MV-4-11 (cell line): ENCODE results near the gene SSH2.

Source experiments
- DNase-seq: peaks from one replicate; lab custom pipeline; 2025; lab: John Stamatoyannopoulos, UW

SSH2 gene

DNA sequence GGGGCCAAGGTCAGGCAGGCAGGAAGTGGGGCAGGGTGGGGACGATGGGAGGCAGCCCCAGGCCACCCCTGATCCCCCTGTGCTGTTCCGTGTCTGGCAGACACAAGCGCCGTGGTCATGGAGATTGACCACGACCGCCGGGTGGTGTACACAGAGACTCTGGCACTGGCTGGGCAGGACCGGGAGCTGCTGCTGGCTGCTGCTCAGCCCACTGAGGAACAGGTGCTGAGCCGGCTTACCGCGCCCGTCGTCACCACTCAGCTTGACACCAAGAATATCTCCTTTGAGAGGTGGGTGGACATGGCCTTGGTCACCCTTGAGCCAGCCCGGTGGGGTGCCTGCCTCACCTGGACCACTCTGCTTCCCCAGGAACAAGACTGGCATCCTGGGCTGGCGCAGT is 321.0 kb downstream of the SSH2 start:
- no peak for DNase-seq

GRCh38 chr17:29607557-29608195 is 322.4 kb downstream of the SSH2 start:
- DNase-seq: no peak

- DNase-seq: no peak
Measured at GRCh38 chr17:29603109-29603674, 326.8 kb downstream of the SSH2 start.

- no peak for DNase-seq
Measured at GRCh38 chr17:29597361-29598172, 332.5 kb downstream of the SSH2 start.

- no peak for DNase-seq
Measured at GRCh38 chr17:29596811-29597210, 333.2 kb downstream of the SSH2 start.

- no peak for DNase-seq
Measured at GRCh38 chr17:29595943-29596774, 333.9 kb downstream of the SSH2 start.

- DNase-seq: no peak
Measured at GRCh38 chr17:29595107-29595942, 334.7 kb downstream of the SSH2 start.

DNA sequence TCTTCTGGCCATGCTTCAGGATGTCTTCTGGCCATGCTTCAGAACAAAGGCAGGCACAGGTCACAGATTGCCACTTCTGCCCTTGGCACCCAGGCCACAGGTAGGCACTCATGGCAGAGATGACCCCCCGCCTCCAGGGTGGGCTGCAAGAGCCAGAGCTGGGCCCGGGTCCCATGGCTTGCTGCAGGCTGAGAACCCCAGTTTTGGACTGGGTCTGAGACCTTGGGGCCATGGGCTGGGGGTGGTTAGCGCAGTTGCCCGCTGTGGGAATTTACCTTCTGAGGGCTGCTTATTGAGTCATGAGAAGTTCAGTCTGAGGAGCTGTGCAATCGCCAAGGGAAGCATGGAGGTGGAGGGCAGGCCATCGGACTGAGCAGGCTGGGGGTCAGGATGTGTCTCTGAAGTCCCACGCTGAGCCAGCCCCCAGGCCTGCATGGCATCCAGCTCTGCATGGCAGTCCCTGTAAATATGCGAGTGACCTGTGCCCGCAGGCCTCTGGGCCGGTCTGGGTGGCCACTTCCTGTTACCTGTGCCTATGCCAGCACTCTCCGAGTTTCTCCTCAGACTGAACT is 335.4 kb downstream of the SSH2 start:
- no peak for DNase-seq

- DNase-seq: peak; percentile 22
Measured at GRCh38 chr17:29593591-29594518, 336.2 kb downstream of the SSH2 start.

DNA sequence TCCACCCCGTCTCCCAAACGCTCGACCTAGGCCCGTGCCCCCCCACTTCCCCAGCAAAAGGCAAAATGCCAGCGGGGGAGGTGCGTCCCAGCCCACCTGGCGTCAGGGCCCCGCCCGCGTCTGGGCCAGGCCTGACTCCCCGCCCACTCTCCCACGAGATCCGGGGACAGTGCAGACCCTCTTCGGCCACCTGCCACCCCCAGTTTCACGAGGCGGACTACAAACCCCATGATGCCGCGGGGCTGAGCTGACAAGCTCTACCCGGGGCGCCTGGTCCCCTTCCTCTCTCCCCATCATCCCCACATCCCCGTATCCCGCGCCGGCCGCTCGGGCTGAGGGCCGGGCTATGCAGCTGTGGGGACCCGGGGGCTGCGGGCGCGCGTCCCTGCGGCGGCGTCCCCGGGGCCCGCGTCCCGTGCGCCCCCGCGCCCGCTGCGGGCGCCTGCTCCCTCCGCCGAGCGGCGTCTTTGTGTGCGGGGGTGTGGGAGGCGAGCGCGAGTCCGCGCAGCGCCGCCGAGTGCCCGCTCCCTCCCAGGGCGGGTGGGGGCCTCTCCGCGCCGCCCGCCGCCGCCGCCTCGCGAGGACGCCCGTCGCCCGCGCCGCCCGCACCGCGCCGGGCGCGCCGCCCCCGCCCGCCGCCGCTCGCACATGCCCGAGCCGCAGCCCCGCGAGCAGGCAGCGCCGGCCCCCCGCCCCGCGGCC is 337.0 kb downstream of the SSH2 start, which contains the start of gene ANKRD13B:
Gene ANKRD13B, plus strand, starts transcription at position 283 of the 702 bp plus-strand sequence. CDS start 490 bp downstream, outside the sequence.
- no peak for DNase-seq

DNA sequence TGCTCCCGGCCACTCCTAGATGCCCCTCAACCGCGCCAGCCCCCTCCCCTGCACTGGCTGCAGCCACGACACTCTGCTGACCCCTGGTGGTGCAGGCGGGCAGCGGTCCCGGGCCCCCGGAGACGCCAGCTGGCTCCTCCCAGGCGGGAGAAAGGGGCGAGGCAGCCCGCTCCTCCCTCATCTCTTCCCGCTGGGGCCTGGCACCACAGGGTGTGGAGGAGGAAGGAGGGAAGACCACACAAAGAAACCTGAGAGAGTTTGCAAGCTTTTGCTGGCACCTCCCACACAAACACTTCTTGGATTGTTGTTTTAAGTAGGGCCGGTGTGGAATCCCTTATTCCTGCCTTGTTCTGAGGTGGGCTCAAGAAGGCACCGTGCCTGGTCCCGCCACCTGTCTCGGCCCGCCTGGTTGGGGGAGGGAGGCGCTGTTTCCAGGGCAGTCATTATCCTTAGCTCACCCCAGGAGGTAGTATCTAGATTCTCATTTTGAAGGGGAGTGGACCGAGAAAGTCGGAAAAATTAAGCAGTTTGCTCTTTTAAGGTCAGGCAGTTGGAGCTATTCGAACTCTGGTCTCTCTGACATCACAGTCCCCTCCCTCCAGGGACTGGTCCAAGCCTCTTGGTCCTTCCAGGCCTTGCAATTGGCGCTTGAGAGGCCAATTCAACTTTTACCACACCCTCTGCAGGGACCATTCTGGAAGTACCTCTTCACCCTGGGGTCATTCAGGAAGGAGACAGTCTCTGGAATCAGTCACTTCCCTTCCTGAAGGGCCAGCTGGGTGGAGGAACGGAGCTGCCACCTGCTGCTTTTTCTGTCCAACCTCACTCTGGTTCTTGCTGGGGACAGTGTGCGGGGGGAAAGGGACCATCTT is 338.1 kb downstream of the SSH2 start:
- peak; percentile 72 for DNase-seq

DNA sequence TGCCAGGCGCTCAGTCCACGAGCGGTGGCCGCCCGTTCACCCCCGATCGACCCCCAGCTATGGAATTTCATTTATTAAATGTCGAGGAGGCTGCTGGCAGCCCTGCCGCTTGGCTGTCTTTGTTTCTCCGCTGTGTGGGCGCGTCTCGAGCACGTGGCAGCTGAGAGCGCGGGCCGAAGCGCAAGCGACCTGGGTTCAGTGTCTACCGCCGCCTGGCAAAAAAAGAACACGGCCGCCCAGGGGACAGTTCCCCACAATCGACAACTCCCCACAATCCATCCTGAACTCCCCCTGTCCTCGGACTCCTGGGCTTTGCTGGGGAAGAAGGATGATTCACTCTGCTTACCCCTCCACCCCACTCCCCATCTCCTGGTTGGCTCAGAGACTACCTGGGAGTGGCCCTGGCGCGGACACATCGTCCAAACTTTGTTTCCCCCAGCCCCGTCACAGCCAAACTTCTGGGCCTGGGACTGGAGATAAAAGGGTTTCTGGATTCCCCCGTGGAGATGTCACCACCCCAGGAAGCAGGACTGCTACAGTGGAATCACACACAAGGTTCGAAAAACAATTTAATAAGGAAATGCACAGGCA is 338.8 kb downstream of the SSH2 start:
- DNase-seq: no peak

DNA sequence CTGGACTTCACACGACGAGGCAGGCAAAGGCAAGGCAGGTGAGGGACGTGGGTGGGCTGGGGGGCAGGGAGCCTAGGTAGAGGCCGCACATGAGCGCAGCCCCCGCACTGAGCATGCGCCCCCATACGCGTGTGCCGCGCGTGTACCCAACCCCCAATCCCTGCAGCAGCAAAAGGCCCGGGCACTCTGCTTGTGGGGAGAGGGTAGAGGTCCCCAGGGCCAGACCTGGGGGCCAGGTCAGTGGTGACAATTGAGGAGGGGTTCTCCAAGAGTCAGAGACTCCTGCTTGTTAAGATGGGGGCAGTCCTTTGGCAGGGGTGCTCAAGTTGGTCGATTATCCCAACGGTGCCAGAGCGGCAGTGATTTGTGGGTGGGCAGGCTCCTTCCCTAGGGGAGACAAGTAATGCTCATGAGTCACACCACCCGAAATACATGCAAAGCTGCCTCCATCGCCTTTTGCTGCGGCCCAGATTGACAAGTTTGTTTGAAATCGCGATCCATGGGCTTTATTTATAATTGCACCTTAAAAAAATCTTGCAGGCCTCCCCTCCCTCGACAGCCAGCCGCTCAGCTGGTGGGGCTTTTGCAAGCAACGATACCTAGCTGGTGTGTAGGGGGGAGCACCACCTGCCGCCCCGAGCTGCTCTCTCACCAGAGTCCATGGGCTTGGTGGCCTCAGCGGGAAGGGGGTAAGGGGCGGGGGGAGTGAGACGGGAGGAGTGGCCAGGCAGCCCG is 339.4 kb downstream of the SSH2 start:
- no peak for DNase-seq

GRCh38 chr17:29589524-29590410 is 340.3 kb downstream of the SSH2 start, which contains the start of gene GIT1:
Gene GIT1 (minus strand): TSS chr17:29589648. CDS start chr17:29589378, 270 bp downstream.
- peak; percentile 73 for DNase-seq

GRCh38 chr17:29588562-29589411 is 341.2 kb downstream of the SSH2 start:
- DNase-seq: no peak
